ENCODE measurements around the gene ERF. TPM values are rescaled to one million over a fixed set of nuclear protein-coding genes. Genes with fewer than 3 reads are reported as not detected.

The ERF gene
- total and polyA plus RNA-seq, 2 donors (not counting 3 experiments of a cell fraction or from before 2014, with no cell fraction given): 102 to 117 TPM

- Histone ChIP-seq H3K4me2 (ENCODE audit: insufficient read depth, low read length) (no peak overlapping the region), H3K4me1 (ENCODE audit: control insufficient read depth, extremely low read depth, insufficient read depth, low read length) (no peaks in the 10 kb centered on the region), H3K27ac (ENCODE audit: insufficient read depth, low read depth, low read length) (no peak overlapping the region), H3K9ac (replicated peaks; ENCODE audit: extremely low read depth, insufficient read depth, low read length) (no peak overlapping the region), H4K20me1 (replicated peaks; ENCODE audit: control insufficient read depth, extremely low read depth, insufficient read depth, low read length) (no peaks in the 10 kb centered on the region), H3K9me1 (replicated peaks; ENCODE audit: control insufficient read depth, extremely low read depth, insufficient read depth, low read length) (no peaks in the 10 kb centered on the region), H3K9me3 (replicated peaks; ENCODE audit: control insufficient read depth, insufficient read depth, low read length) (no peaks in the 10 kb centered on the region), H3K27me3 (ENCODE audit: control insufficient read depth in 2 of 2, insufficient read depth in 2 of 2, low read length in 2 of 2) (no peaks in the 10 kb centered on the region), H3K79me2 (ENCODE audit: control insufficient read depth, insufficient read depth, low read length) (peaks cover 24% of the 10 kb centered on the region), H3K4me3 (replicated peaks in 1 of 3; ENCODE audit: insufficient read depth in 1 of 3, low read depth in 1 of 3, low read length in 3 of 3) (no peak overlapping the region), H2AFZ (ENCODE audit: low read depth, low read length) (no peak overlapping the region), H3K36me3 (ENCODE audit: control insufficient read depth in 2 of 2, extremely low read depth in 1 of 2, insufficient read depth in 2 of 2, low read length in 2 of 2) (peaks cover 23 to 56% of the 10 kb centered on the region in 2 experiments)
- CTCF ChIA-PET: interaction anchor here (0.7 to 1.4 kb wide), 3 partner anchors 11 to 50 kb away, joined by 3 read pairs; no protein-coding TSS in a partner anchor
- POLR2A ChIA-PET: interaction anchor here (0.7 kb wide), 1 partner anchor 83 kb away, joined by 3 read pairs; no protein-coding TSS in a partner anchor
- no peak for FAIRE-seq
- no peak for TF ChIP-seq CTCF (IDR thresholded peaks at IDR 0.05; ENCODE audit: extremely low read depth in 1 of 2, insufficient read depth in 1 of 2, low read depth in 1 of 2, low read length in 2 of 2)
- no TSS peak for BruUV-seq (replicated peaks)
- intact Hi-C loops (cut with micrococcal nuclease) (no loop called here), dilution Hi-C loops (cut with MboI; ENCODE audit: extremely low pct_ligation_motif_present, low sequenced_read_pairs) (no loop called here)
- no peak for DNase-seq (ENCODE audit: low read depth, low spot score)
These were observed 25.6 kb downstream of the ERF start for GRCh38 chr19:42229301-42229854.

- H3K9me1 ChIP-seq (replicated peaks; ENCODE audit: control insufficient read depth, extremely low read depth, insufficient read depth, low read length): no peaks in the 10 kb centered on the region
- H3K9ac ChIP-seq (replicated peaks; ENCODE audit: extremely low read depth, insufficient read depth, low read length): no peak overlapping the region
- CTCF ChIA-PET: no interaction called here
- dilution Hi-C loops (cut with MboI; ENCODE audit: extremely low pct_ligation_motif_present, low sequenced_read_pairs) (no loop called here), intact Hi-C loops (cut with micrococcal nuclease) (no loop called here)
- no peaks in the 10 kb centered on the region for H3K9me3 ChIP-seq (replicated peaks; ENCODE audit: control insufficient read depth, insufficient read depth, low read length)
- no peaks in the 10 kb centered on the region for H3K4me1 ChIP-seq (ENCODE audit: control insufficient read depth, extremely low read depth, insufficient read depth, low read length)
- POLR2A ChIA-PET: no interaction called here
- peaks cover 27 to 53% of the 10 kb centered on the region in 2 experiments for H3K36me3 ChIP-seq (ENCODE audit: control insufficient read depth in 2 of 2, extremely low read depth in 1 of 2, insufficient read depth in 2 of 2, low read length in 2 of 2)
- TF ChIP-seq POLR2A (IDR thresholded peaks at IDR 0.05; ENCODE audit: low read depth, low read length) (no peak), EZH2 (IDR thresholded peaks at IDR 0.05; ENCODE audit: borderline replicate concordance, low read depth, low read length, severe bottlenecking) (no peak), POLR2AphosphoS5 (IDR thresholded peaks at IDR 0.05; ENCODE audit: insufficient read depth, low read depth, low read length) (no peak), CTCF (IDR thresholded peaks at IDR 0.05; ENCODE audit: extremely low read depth in 1 of 2, insufficient read depth in 1 of 2, low read depth in 1 of 2, low read length in 2 of 2) (no peak), GATA2 (IDR thresholded peaks at IDR 0.05; ENCODE audit: insufficient read depth, insufficient read length, low read depth, low read length) (no peak), FOS (IDR thresholded peaks at IDR 0.05; ENCODE audit: borderline replicate concordance, insufficient read depth, low read length) (no peak), JUN (IDR thresholded peaks at IDR 0.05; ENCODE audit: borderline replicate concordance, insufficient read depth, insufficient read length, low read depth) (no peak)
- no peak overlapping the region for H3K27ac ChIP-seq (ENCODE audit: insufficient read depth, low read depth, low read length)
- no peak overlapping the region for H3K4me3 ChIP-seq (replicated peaks in 1 of 3; ENCODE audit: insufficient read depth in 1 of 3, low read depth in 1 of 3, low read length in 3 of 3)
- H4K20me1 ChIP-seq (replicated peaks; ENCODE audit: control insufficient read depth, extremely low read depth, insufficient read depth, low read length): no peaks in the 10 kb centered on the region
- H3K27me3 ChIP-seq (ENCODE audit: control insufficient read depth in 2 of 2, insufficient read depth in 2 of 2, low read length in 2 of 2): no peaks in the 10 kb centered on the region
- no peak for DNase-seq (ENCODE audit: low read depth, low spot score)
- no peak for FAIRE-seq
- no peak overlapping the region for H2AFZ ChIP-seq (ENCODE audit: low read depth, low read length)
- no TSS peak for BruUV-seq (replicated peaks)
- peaks cover 27% of the 10 kb centered on the region for H3K79me2 ChIP-seq (ENCODE audit: control insufficient read depth, insufficient read depth, low read length)
- H3K4me2 ChIP-seq (ENCODE audit: insufficient read depth, low read length): no peak overlapping the region
These were observed 26.3 kb downstream of the ERF start for GRCh38 chr19:42228641-42229040.
